ENCODE data around the gene CRIP2.

The CRIP2 gene

GRCh38 chr14:105480199-105480746, 5.7 kb downstream of the CRIP2 start:
- no peak overlapping the region for H3K4me3 ChIP-seq (ENCODE audit: control insufficient read depth, low read depth, low read length)
- no peak for TF ChIP-seq CTCF (conservative IDR thresholded peaks at IDR 0.05; ENCODE audit: control insufficient read depth, insufficient read depth, low read depth, low read length)
- DNase-seq (ENCODE audit: low read depth): no peak

- peak; percentile 81 for DNase-seq (ENCODE audit: low read depth)
- TF ChIP-seq CTCF (conservative IDR thresholded peaks at IDR 0.05; ENCODE audit: control insufficient read depth, insufficient read depth, low read depth, low read length): peak; percentile 96
- peak overlapping the region; percentile 56 for H3K4me3 ChIP-seq (ENCODE audit: control insufficient read depth, low read depth, low read length)
Measured at GRCh38 chr14:105480807-105481801, 6.5 kb downstream of the CRIP2 start.

DNA sequence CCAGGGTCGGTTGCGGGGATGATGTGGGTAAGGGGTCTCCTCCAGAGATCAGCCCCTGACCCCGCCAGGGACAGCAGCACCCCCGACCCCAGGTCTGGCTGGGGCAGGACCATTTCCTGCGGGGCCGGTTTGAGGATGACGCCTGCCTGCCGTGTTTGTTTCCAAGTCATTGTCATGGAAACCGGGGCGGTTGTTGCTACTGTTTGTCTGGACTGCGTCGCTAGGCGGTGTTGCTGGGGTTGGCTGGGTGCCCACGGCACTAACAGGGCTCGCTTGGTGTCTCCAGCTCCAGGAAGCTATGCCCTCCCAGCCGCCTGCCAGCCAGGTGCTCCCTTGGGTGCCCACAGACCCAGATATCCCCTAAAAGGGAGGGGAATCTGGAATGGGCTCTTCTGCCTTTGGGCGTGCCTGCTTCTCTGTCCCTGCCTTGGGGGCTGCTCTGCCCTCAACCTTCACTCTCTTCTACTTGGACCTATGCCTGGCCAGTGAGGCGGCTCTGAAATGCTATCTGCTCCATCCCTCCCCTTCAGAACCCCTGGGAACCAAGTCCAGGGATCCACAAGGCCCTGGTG, 7.4 kb downstream of the CRIP2 start:
- H3K4me3 ChIP-seq (ENCODE audit: control insufficient read depth, low read depth, low read length): peak overlapping the region; percentile 35
- DNase-seq (ENCODE audit: low read depth): peak; percentile 96
- TF ChIP-seq CTCF (conservative IDR thresholded peaks at IDR 0.05; ENCODE audit: control insufficient read depth, insufficient read depth, low read depth, low read length): no peak

- H3K4me3 ChIP-seq (ENCODE audit: control insufficient read depth, low read depth, low read length): no peak overlapping the region
- DNase-seq (ENCODE audit: low read depth): no peak
- no peak for TF ChIP-seq CTCF (conservative IDR thresholded peaks at IDR 0.05; ENCODE audit: control insufficient read depth, insufficient read depth, low read depth, low read length)
Measured at GRCh38 chr14:105482486-105483110, 8.0 kb downstream of the CRIP2 start.

GRCh38 chr14:105483300-105484068, 8.9 kb downstream of the CRIP2 start:
- no peak for DNase-seq (ENCODE audit: low read depth)
- H3K4me3 ChIP-seq (ENCODE audit: control insufficient read depth, low read depth, low read length): no peak overlapping the region
- no peak for TF ChIP-seq CTCF (conservative IDR thresholded peaks at IDR 0.05; ENCODE audit: control insufficient read depth, insufficient read depth, low read depth, low read length)
